H9 (cell line): ENCODE results near the gene PLXNA4. TPM values are rescaled to one million over a fixed set of nuclear protein-coding genes. Genes with fewer than 3 reads are reported as not detected.

Experiments
- DNase-seq: peaks from one replicate; pipeline ENCODE4 v3.0.0-alpha.2; 2017
- H2AFZ ChIP-seq: one replicate; pipeline ENCODE4 v1.6.1; 2013; ENCODE audit warnings: mild to moderate bottlenecking, low read length, control low read depth, moderate library complexity
- H2AK5ac ChIP-seq: 2 replicates; pipeline ENCODE4 v1.6.1; 2013; ENCODE audit warnings: low read length, control low read depth, mixed read lengths; ENCODE audit not compliant: insufficient read length
- H2BK120ac ChIP-seq: one replicate; pipeline ENCODE4 v1.6.1; 2013; ENCODE audit warnings: low read depth, mild to moderate bottlenecking, low read length, control low read depth, inconsistent platforms; ENCODE audit not compliant: poor library complexity, severe bottlenecking
- H2BK12ac ChIP-seq: 2 replicates; pipeline ENCODE4 v1.6.1; 2013; ENCODE audit warnings: low read length, control low read depth, mixed read lengths, low read depth; ENCODE audit not compliant: insufficient read length
- H2BK15ac ChIP-seq: 2 replicates; pipeline ENCODE4 v1.6.1; 2013; ENCODE audit warnings: low read depth, low read length, control low read depth
- H2BK20ac ChIP-seq: one replicate; pipeline ENCODE4 v1.6.1; 2013; ENCODE audit warnings: low read depth, mild to moderate bottlenecking, low read length, control low read depth, inconsistent platforms; ENCODE audit not compliant: poor library complexity, severe bottlenecking
- H2BK5ac ChIP-seq: 2 replicates; pipeline ENCODE4 v1.6.1; 2013; ENCODE audit warnings: low read length, control low read depth, mixed read lengths; ENCODE audit not compliant: insufficient read length
- H3K14ac ChIP-seq: 2 replicates; pipeline ENCODE4 v1.6.1; 2013; ENCODE audit warnings: low read length, control low read depth; ENCODE audit not compliant: insufficient read depth
- H3K18ac ChIP-seq: 2 replicates; pipeline ENCODE4 v1.6.1; 2013; ENCODE audit warnings: low read depth, mild to moderate bottlenecking, mixed read lengths, low read length, control low read depth; ENCODE audit not compliant: insufficient read length
- H3K23ac ChIP-seq: 2 replicates; pipeline ENCODE4 v1.6.1; 2013; ENCODE audit warnings: low read length, control low read depth, mixed read lengths, low read depth; ENCODE audit not compliant: insufficient read length
- H3K23me2 ChIP-seq: 2 replicates; pipeline ENCODE4 v1.6.1; 2013; ENCODE audit warnings: low read depth, mild to moderate bottlenecking, mixed read lengths, low read length, control low read depth; ENCODE audit not compliant: insufficient read length, poor library complexity, severe bottlenecking
- H3K27ac ChIP-seq: 2 replicates; pipeline ENCODE4 v1.5.1; 2013; ENCODE audit warnings: low read length, control low read depth, mixed read lengths, low read depth; ENCODE audit not compliant: insufficient read length
- H3K27me3 ChIP-seq: 2 replicates; pipeline ENCODE4 v1.6.1; 2013; ENCODE audit warnings: low read length, control low read depth, inconsistent platforms; ENCODE audit not compliant: insufficient read depth
- H3K4ac ChIP-seq: 2 replicates; pipeline ENCODE4 v1.6.1; 2013; ENCODE audit warnings: low read depth, mild to moderate bottlenecking, control low read depth, inconsistent platforms, low read length, moderate library complexity
- H3K4me1 ChIP-seq: 2 replicates; pipeline ENCODE4 v1.6.1; 2013; ENCODE audit warnings: low read length, control low read depth, inconsistent platforms; ENCODE audit not compliant: insufficient read depth
- H3K4me2 ChIP-seq: 2 replicates; pipeline ENCODE4 v1.6.1; 2013; ENCODE audit warnings: low read length, control low read depth, mixed read lengths; ENCODE audit not compliant: insufficient read length, insufficient read depth
- H3K56ac ChIP-seq: 2 replicates; pipeline ENCODE4 v1.6.1; 2013; ENCODE audit warnings: low read depth, mild to moderate bottlenecking, mixed read lengths, low read length, control low read depth; ENCODE audit not compliant: insufficient read length
- H3K79me1 ChIP-seq: 2 replicates; pipeline ENCODE4 v1.6.1; 2013; ENCODE audit warnings: low read depth, mild to moderate bottlenecking, moderate library complexity, low read length, control low read depth, inconsistent platforms; ENCODE audit not compliant: insufficient read depth, poor library complexity, severe bottlenecking
- H3K79me2 ChIP-seq: 2 replicates; pipeline ENCODE4 v1.6.1; 2013; ENCODE audit warnings: low read length, control low read depth, inconsistent platforms; ENCODE audit not compliant: insufficient read depth
- H3K9ac ChIP-seq: 2 replicates; pipeline ENCODE4 v1.6.1; 2013; ENCODE audit warnings: low read length, control low read depth, mixed read lengths; ENCODE audit not compliant: insufficient read length; ENCODE audit errors: extremely low read depth
- H3K9me3 ChIP-seq: one replicate; pipeline ENCODE4 v1.6.1; 2013; ENCODE audit warnings: low read depth, low read length, inconsistent platforms; ENCODE audit not compliant: control insufficient read depth
- H3T11ph ChIP-seq: one replicate; pipeline ENCODE4 v1.6.1; 2013; ENCODE audit warnings: mild to moderate bottlenecking, low read length, control low read depth, inconsistent platforms
- H4K20me1 ChIP-seq: one replicate; pipeline ENCODE4 v1.6.1; 2013; ENCODE audit not compliant: control insufficient read depth, insufficient read length, insufficient read depth
- H4K5ac ChIP-seq: 2 replicates; pipeline ENCODE4 v1.6.1; 2013; ENCODE audit warnings: low read depth, mild to moderate bottlenecking, mixed read lengths, low read length, control low read depth; ENCODE audit not compliant: insufficient read length
- H4K8ac ChIP-seq: replicated peaks from 2 replicates; pipeline ENCODE4 v1.6.1; 2013; ENCODE audit warnings: low read length, control low read depth, mixed read lengths, low read depth; ENCODE audit not compliant: insufficient read length
- H4K91ac ChIP-seq: 2 replicates; pipeline ENCODE4 v1.6.1; 2013; ENCODE audit warnings: low read depth, mild to moderate bottlenecking, moderate library complexity, mixed read lengths, low read length, control low read depth; ENCODE audit not compliant: insufficient read length
- H3K27ac Mint-ChIP-seq, 3 experiments: 2 replicates in 2 of 3; 3 replicates in 1 of 3; pipeline ENCODE4 v1.8.0; 2020 to 2021; ENCODE audit warnings: mixed read lengths in 3 of 3, mild to moderate bottlenecking in 1 of 3, moderate library complexity in 1 of 3
- H3K27me3 Mint-ChIP-seq: 2 replicates; pipeline ENCODE4 v1.8.0; 2021; ENCODE audit warnings: low read depth, mild to moderate bottlenecking, moderate library complexity, mixed read lengths
- H3K36me3 Mint-ChIP-seq, 3 experiments: 2 replicates in 2 of 3; 3 replicates in 1 of 3; pipeline ENCODE4 v1.8.0; 2020 to 2021; ENCODE audit warnings: low read depth in 3 of 3, mixed read lengths in 3 of 3; ENCODE audit not compliant: insufficient read depth in 1 of 3
- H3K4me1 Mint-ChIP-seq, 2 experiments: 2 replicates each; pipeline ENCODE4 v1.8.0; 2020; ENCODE audit warnings: mixed read lengths in 2 of 2
- H3K4me3 Mint-ChIP-seq, 2 experiments: 2 replicates in 1 of 2; 3 replicates in 1 of 2; pipeline ENCODE4 v1.8.0; 2020 to 2021; ENCODE audit warnings: mild to moderate bottlenecking in 2 of 2, mixed read lengths in 2 of 2, moderate library complexity in 1 of 2
- H3K9me3 Mint-ChIP-seq, 2 experiments: 2 replicates in 1 of 2; 3 replicates in 1 of 2; pipeline ENCODE4 v1.8.0; 2020; ENCODE audit warnings: mild to moderate bottlenecking in 2 of 2, mixed read lengths in 2 of 2, moderate library complexity in 1 of 2
- CTCF ChIP-seq: fragments of 200-600 bp; sonication (generic); conservative IDR thresholded peaks from 3 replicates; pipeline ENCODE4 v1.8.0; 2021; ENCODE audit warnings: antibody characterized with exemption, mild to moderate bottlenecking
- WGBS: extraction: QIAGEN DNeasy Blood & Tissue Kit; methylation state at CpG from one replicate; pipeline ENCODE4 v1.1.7; 2013; ENCODE audit warnings: missing lambda C conversion rate, low lambda C conversion rate, mixed read lengths; ENCODE audit not compliant: insufficient read length; ENCODE audit errors: extremely low coverage; 5-methylcytosine and 5-hydroxymethylcytosine counted together
- total RNA-seq: library from RNA; stranded (reverse); gene quantifications from 2 replicates; pipeline ENCODE4 v1.2.1, GENCODE V29; 2021

Gene PLXNA4
- total RNA-seq, 1 experiment from 2014 or later = 0.35 TPM

- Histone ChIP-seq H3K4me2 (no peak overlapping the region), H2BK120ac (no peak overlapping the region), H2BK15ac (no peak overlapping the region), H3K27ac (no peak overlapping the region), H3K18ac (no peak overlapping the region), H3K79me1 (no peaks in the 10 kb centered on the region), H3K79me2 (no peaks in the 10 kb centered on the region), H4K8ac (no peak overlapping the region), H3K23ac (no peak overlapping the region), H3K4ac (no peak overlapping the region), H3K14ac (no peak overlapping the region), H3K4me1 (no peaks in the 10 kb centered on the region; the same call in 1 of the 2 replicates), H2AK5ac (no peak overlapping the region), H2BK5ac (no peak overlapping the region), H4K91ac (no peak overlapping the region), H4K5ac (no peak overlapping the region), H2BK12ac (no peak overlapping the region), H3K9me3 (no peaks in the 10 kb centered on the region), H4K20me1 (peaks cover 2% of the 10 kb centered on the region), H3K23me2 (no peaks in the 10 kb centered on the region), H3K9ac (no peak overlapping the region), H2BK20ac (no peak overlapping the region), H3K27me3 (no peaks in the 10 kb centered on the region), H3K56ac (no peak overlapping the region), H3T11ph (no peak overlapping the region), H2AFZ (no peak overlapping the region)
- no peaks in the 10 kb centered on the region; a peak in 1 of 5 replicates for H3K9me3 Mint-ChIP-seq
- H3K36me3 Mint-ChIP-seq = no peaks in the 10 kb centered on the region
- peaks cover 5% of the 10 kb centered on the region for H3K27me3 Mint-ChIP-seq
- DNase-seq = no peak
- H3K4me3 Mint-ChIP-seq = no peak overlapping the region
- H3K27ac Mint-ChIP-seq = no peak overlapping the region
- peaks cover 35 to 46% of the 10 kb centered on the region in 2 experiments for H3K4me1 Mint-ChIP-seq
- no peak for TF ChIP-seq CTCF
- WGBS = no CpG with 5 or more reads among the region's 6 CpGs
Observed at GRCh38 chr7:132214452-132214851, 361.8 kb downstream of the PLXNA4 start.
